Breast epithelium (tissue), 3 donors: ENCODE results near the gene AGRN.

Source experiments
- POLR2A ChIP-seq: fragments of 450-650 bp; IDR thresholded peaks from one replicate; pipeline ENCODE4 v1.6.1; 2016; ENCODE audit warnings: antibody characterized with exemption, mild to moderate bottlenecking, moderate library complexity
- POLR2AphosphoS5 ChIP-seq, 3 donors: sonication (generic); formaldehyde crosslinking; IDR thresholded peaks; one replicate each; pipeline ENCODE4 v1.6.1; 2017; ENCODE audit warnings: antibody characterized with exemption in 3 of 3
- TF ChIP-seq, protein P1 (sequence below), 3 donors: fragments of 450-650 bp; IDR thresholded peaks; one replicate each; pipeline ENCODE4 v1.5.1; 2016 to 2017; ENCODE audit warnings: antibody characterized with exemption in 3 of 3, mild to moderate bottlenecking in 3 of 3, moderate library complexity in 3 of 3

DNA sequence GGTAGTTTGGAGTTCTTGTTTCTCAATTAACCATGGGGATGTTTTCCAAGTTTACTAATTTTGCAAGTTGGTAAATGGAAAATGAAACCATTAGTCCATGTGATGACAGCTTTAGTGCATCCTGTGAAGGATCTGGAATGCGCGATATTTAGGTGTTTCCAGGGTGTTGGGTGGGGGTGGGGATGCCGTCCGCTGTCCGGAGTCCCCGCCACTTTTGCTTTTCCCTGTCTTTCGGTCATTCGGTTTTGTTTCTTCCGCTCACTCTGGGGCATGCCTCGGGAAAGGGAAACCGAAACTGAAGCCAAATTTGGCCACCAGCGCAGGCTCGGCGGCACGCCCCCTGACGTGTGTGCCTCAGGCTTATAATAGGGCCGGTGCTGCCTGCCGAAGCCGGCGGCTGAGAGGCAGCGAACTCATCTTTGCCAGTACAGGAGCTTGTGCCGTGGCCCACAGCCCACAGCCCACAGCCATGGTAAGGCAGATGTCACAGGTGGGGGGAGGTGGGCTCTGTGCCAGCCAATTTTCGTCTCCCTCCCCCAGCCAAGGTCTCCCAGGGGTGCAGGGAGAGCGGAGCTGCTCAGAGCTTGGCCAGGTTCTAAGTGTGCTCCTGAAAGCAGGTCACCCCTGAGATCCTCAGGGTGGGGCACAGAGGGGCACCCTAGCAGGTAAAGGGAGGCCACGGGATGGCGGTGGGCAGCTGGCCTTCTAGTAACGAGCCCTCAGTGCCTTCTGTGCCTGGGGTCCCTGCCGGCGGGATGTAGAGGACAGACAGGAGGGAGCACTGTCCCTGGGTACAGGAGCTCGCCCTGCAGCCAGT lies 6.6 kb upstream of the AGRN start, which contains the start of gene ISG15:
- TF ChIP-seq, protein P1, sequence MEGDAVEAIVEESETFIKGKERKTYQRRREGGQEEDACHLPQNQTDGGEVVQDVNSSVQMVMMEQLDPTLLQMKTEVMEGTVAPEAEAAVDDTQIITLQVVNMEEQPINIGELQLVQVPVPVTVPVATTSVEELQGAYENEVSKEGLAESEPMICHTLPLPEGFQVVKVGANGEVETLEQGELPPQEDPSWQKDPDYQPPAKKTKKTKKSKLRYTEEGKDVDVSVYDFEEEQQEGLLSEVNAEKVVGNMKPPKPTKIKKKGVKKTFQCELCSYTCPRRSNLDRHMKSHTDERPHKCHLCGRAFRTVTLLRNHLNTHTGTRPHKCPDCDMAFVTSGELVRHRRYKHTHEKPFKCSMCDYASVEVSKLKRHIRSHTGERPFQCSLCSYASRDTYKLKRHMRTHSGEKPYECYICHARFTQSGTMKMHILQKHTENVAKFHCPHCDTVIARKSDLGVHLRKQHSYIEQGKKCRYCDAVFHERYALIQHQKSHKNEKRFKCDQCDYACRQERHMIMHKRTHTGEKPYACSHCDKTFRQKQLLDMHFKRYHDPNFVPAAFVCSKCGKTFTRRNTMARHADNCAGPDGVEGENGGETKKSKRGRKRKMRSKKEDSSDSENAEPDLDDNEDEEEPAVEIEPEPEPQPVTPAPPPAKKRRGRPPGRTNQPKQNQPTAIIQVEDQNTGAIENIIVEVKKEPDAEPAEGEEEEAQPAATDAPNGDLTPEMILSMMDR (IDR thresholded peaks at IDR 0.05), result no peak
- TF ChIP-seq POLR2A, result no peak
- peak; percentile 49 to 82 (median 53) for TF ChIP-seq POLR2AphosphoS5 (IDR thresholded peaks at IDR 0.05)
